CD4-positive, alpha-beta T cell (primary cell): ENCODE data around the gene KRTAP10-8. TPM values are rescaled to one million over a fixed set of nuclear protein-coding genes. Genes with fewer than 3 reads are reported as not detected.
A peak's percentile ranks its signal among the peaks of the same experiment; 100 is the strongest.

Experiments
- ATAC-seq: fragments of 200-7000 bp; cut with Tn5 transposase; one replicate; pipeline ENCODE4 v1.10.0; 2022; ENCODE audit warnings: mild to moderate bottlenecking; ENCODE audit not compliant: poor library complexity
- CTCF ChIA-PET: fragments of 350-600 bp; sonication (Branson Sonifier 250); formaldehyde crosslinking; loops from one replicate; lab custom pipeline; 2021; ENCODE audit warnings: antibody characterized with exemption, inconsistent platforms; lab: Charles Lee
- POLR2A ChIA-PET: fragments of 350-600 bp; sonication (Branson Sonifier 250); formaldehyde crosslinking; loops from one replicate; lab custom pipeline; 2021; ENCODE audit warnings: antibody characterized with exemption, inconsistent platforms; lab: Charles Lee
- DNase-seq, 14 experiments: peaks; one replicate each; pipeline ENCODE4 v3.0.0-alpha.2; 2013 to 2020; ENCODE audit warnings: mixed read lengths in 2 of 14
- H3K27ac ChIP-seq, 2 donors: one replicate each; pipeline versions ENCODE4 v1.5.1 to v1.7.0; 2013; ENCODE audit warnings: low read length in 2 of 2, low read depth in 1 of 2, mild to moderate bottlenecking in 1 of 2
- H3K27me3 ChIP-seq, 2 experiments: 1 replicate in 1 of 2; 2 replicates in 1 of 2; pipeline versions ENCODE4 v1.6.1 to v1.7.0; 2013; ENCODE audit warnings: low read length in 2 of 2, control low read depth in 1 of 2, mild to moderate bottlenecking in 1 of 2, moderate library complexity in 1 of 2; ENCODE audit not compliant: insufficient read depth in 2 of 2, control insufficient read depth in 1 of 2
- H3K36me3 ChIP-seq: one replicate; pipeline ENCODE4 v1.6.1; 2013; ENCODE audit warnings: low read length, control low read depth; ENCODE audit not compliant: insufficient read depth
- H3K4me1 ChIP-seq: one replicate; pipeline ENCODE4 v1.6.1; 2013; ENCODE audit warnings: low read length, control low read depth; ENCODE audit not compliant: insufficient read depth
- H3K4me3 ChIP-seq: one replicate; pipeline ENCODE4 v1.5.1; 2013; ENCODE audit warnings: mild to moderate bottlenecking, low read length, moderate library complexity
- H3K9me3 ChIP-seq, 2 experiments: 1 replicate in 1 of 2; 2 replicates in 1 of 2; pipeline versions ENCODE4 v1.6.1 to v1.7.0; 2013; ENCODE audit warnings: low read length in 2 of 2, mild to moderate bottlenecking in 2 of 2, control low read depth in 1 of 2, moderate library complexity in 1 of 2; ENCODE audit not compliant: control insufficient read depth in 1 of 2, insufficient read depth in 1 of 2
- H3K27ac Mint-ChIP-seq: one replicate; pipeline ENCODE4 v1.8.0; 2020; ENCODE audit warnings: mixed read lengths
- H3K27me3 Mint-ChIP-seq: one replicate; pipeline ENCODE4 v1.8.0; 2021; ENCODE audit warnings: mixed read lengths
- H3K36me3 Mint-ChIP-seq: one replicate; pipeline ENCODE4 v1.8.0; 2021; ENCODE audit warnings: low read depth, mixed read lengths
- H3K4me1 Mint-ChIP-seq: one replicate; pipeline ENCODE4 v1.8.0; 2021; ENCODE audit warnings: low read depth, mixed read lengths
- H3K4me3 Mint-ChIP-seq: one replicate; pipeline ENCODE4 v1.8.0; 2020; ENCODE audit warnings: mild to moderate bottlenecking, mixed read lengths
- H3K9me3 Mint-ChIP-seq: one replicate; pipeline ENCODE4 v1.8.0; 2020; ENCODE audit warnings: mixed read lengths
- CTCF ChIP-seq: fragments of 200-600 bp; IDR thresholded peaks from one replicate; pipeline ENCODE4 v1.8.0; 2022; ENCODE audit warnings: antibody characterized with exemption, mild to moderate bottlenecking
- intact Hi-C, 2 experiments: fragments of 100-400 bp; cut with DNase I in 1 of 2; cut with micrococcal nuclease in 1 of 2; formaldehyde crosslinking; loops; one replicate each; pipeline versions ENCODE4 v1.15.1 to v1.9.0; 2023 to 2025; cut with DNase I, micrococcal nuclease
- total RNA-seq, 174 experiments: library from RNA in 2 of 174; stranded (reverse) in 2 of 174; gene quantifications; one replicate each; pipeline ENCODE4 v1.2.3 and lab custom pipeline; 2021 to 2026

KRTAP10-8 gene
- total RNA-seq, 2 experiments from 2014 or later, result not detected

- DNase-seq (peak in 7 of 14 experiments; percentile 5 to 55 (median 22)), ATAC-seq (peak; percentile 79)
- intact Hi-C loops, result no loop called here
- peaks cover 49% of the 10 kb centered on the region for H3K27me3 Mint-ChIP-seq
- Histone ChIP-seq H3K27me3 (peaks cover 0 to 12% of the 10 kb centered on the region in 2 experiments), H3K4me3 (no peak overlapping the region), H3K36me3 (no peaks in the 10 kb centered on the region), H3K27ac (no peak overlapping the region), H3K4me1 (peaks cover 3% of the 10 kb centered on the region), H3K9me3 (peaks cover 4 to 29% of the 10 kb centered on the region in 2 experiments)
- ChIA-PET CTCF (no interaction called here), POLR2A (no interaction called here)
- no peak overlapping the region for H3K27ac Mint-ChIP-seq
- no peak overlapping the region for H3K4me3 Mint-ChIP-seq
- peaks cover 24% of the 10 kb centered on the region for H3K4me1 Mint-ChIP-seq
- H3K9me3 Mint-ChIP-seq, result peaks cover 2% of the 10 kb centered on the region
- TF ChIP-seq CTCF, result no peak
- no peaks in the 10 kb centered on the region for H3K36me3 Mint-ChIP-seq
Measured at GRCh38 chr21:44583800-44584147, 28.1 kb upstream of the KRTAP10-8 start.

GRCh38 chr21:44585892-44586291, 26.0 kb upstream of the KRTAP10-8 start:
- ChIA-PET CTCF (no interaction called here), POLR2A (no interaction called here)
- H3K27me3 ChIP-seq, result peaks cover 0 to 15% of the 10 kb centered on the region in 2 experiments
- peaks cover 4 to 11% of the 10 kb centered on the region in 2 experiments for H3K9me3 ChIP-seq
- no peak overlapping the region for H3K27ac ChIP-seq
- H3K36me3 Mint-ChIP-seq, result no peaks in the 10 kb centered on the region
- no peaks in the 10 kb centered on the region for H3K36me3 ChIP-seq
- H3K4me1 Mint-ChIP-seq, result peaks cover 24% of the 10 kb centered on the region
- ATAC-seq (no peak), DNase-seq (no peak)
- intact Hi-C loops, result no loop called here
- TF ChIP-seq CTCF, result no peak
- peaks cover 2% of the 10 kb centered on the region for H3K9me3 Mint-ChIP-seq
- peaks cover 58% of the 10 kb centered on the region for H3K27me3 Mint-ChIP-seq
- peaks cover 3% of the 10 kb centered on the region for H3K4me1 ChIP-seq
- no peak overlapping the region for H3K4me3 Mint-ChIP-seq
- no peak overlapping the region for H3K4me3 ChIP-seq
- H3K27ac Mint-ChIP-seq, result no peak overlapping the region

- H3K27me3 Mint-ChIP-seq, result peaks cover 46% of the 10 kb centered on the region
- Histone ChIP-seq H3K4me3 (no peak overlapping the region), H3K27ac (no peak overlapping the region), H3K27me3 (peaks cover 0 to 15% of the 10 kb centered on the region in 2 experiments), H3K36me3 (no peaks in the 10 kb centered on the region), H3K4me1 (no peaks in the 10 kb centered on the region), H3K9me3 (peaks cover 0 to 3% of the 10 kb centered on the region in 2 experiments)
- DNase-seq (no peak), ATAC-seq (no peak)
- ChIA-PET CTCF (no interaction called here), POLR2A (no interaction called here)
- intact Hi-C loops, result no loop called here
- H3K9me3 Mint-ChIP-seq, result no peaks in the 10 kb centered on the region
- H3K4me3 Mint-ChIP-seq, result no peak overlapping the region
- no peaks in the 10 kb centered on the region for H3K36me3 Mint-ChIP-seq
- no peak overlapping the region for H3K27ac Mint-ChIP-seq
- peaks cover 6% of the 10 kb centered on the region for H3K4me1 Mint-ChIP-seq
- no peak for TF ChIP-seq CTCF
Measured at GRCh38 chr21:44589094-44589493, 22.8 kb upstream of the KRTAP10-8 start.
